ENCODE measurements around the gene GOLGA6A. TPM values are rescaled to one million over a fixed set of nuclear protein-coding genes. Genes with fewer than 3 reads are reported as not detected.

GOLGA6A gene
- total RNA-seq, 1 experiment from 2014 or later = not detected

- H3K36me3 Mint-ChIP-seq (ENCODE audit: insufficient read depth, unreplicated experiment) = peaks cover 42% of the 10 kb centered on the region
- no peak overlapping the region for H3K27ac Mint-ChIP-seq (ENCODE audit: unreplicated experiment)
- H3K9me3 Mint-ChIP-seq (ENCODE audit: low read depth, unreplicated experiment) = no peaks in the 10 kb centered on the region
- intact Hi-C loops (cut with micrococcal nuclease; ENCODE audit: unreplicated experiment) = no loop called here
- no peak for DNase-seq
- CTCF ChIA-PET = interaction anchor here (1.3 to 2.1 kb wide), 4 partner anchors 13 to 145 kb away, joined by 3 to 90 read pairs (median 12); no protein-coding TSS in a partner anchor
- no peaks in the 10 kb centered on the region for H3K4me1 Mint-ChIP-seq (ENCODE audit: low read depth, unreplicated experiment)
- no peak for TF ChIP-seq CTCF (IDR thresholded peaks at IDR 0.05; ENCODE audit: unreplicated experiment)
- no peaks in the 10 kb centered on the region for H3K27me3 Mint-ChIP-seq (ENCODE audit: unreplicated experiment)
- H3K4me3 Mint-ChIP-seq (ENCODE audit: low read depth, unreplicated experiment) = no peak overlapping the region
- BruUV-seq (replicated peaks) = no TSS peak
Measured at GRCh38 chr15:74035121-74036017, 47.0 kb downstream of the GOLGA6A start.

GRCh38 chr15:74034206-74034755, 48.1 kb downstream of the GOLGA6A start:
- BruUV-seq (replicated peaks) = no TSS peak
- no peak overlapping the region for H3K27ac Mint-ChIP-seq (ENCODE audit: unreplicated experiment)
- CTCF ChIA-PET = interaction anchor here (1.5 kb wide), 1 partner anchor 14 kb away, joined by 4 read pairs; no protein-coding TSS in a partner anchor
- H3K4me1 Mint-ChIP-seq (ENCODE audit: low read depth, unreplicated experiment) = no peaks in the 10 kb centered on the region
- peaks cover 42% of the 10 kb centered on the region for H3K36me3 Mint-ChIP-seq (ENCODE audit: insufficient read depth, unreplicated experiment)
- TF ChIP-seq CTCF (IDR thresholded peaks at IDR 0.05; ENCODE audit: unreplicated experiment) = no peak
- no peaks in the 10 kb centered on the region for H3K9me3 Mint-ChIP-seq (ENCODE audit: low read depth, unreplicated experiment)
- intact Hi-C loops (cut with micrococcal nuclease; ENCODE audit: unreplicated experiment) = no loop called here
- no peak for DNase-seq
- no peak overlapping the region for H3K4me3 Mint-ChIP-seq (ENCODE audit: low read depth, unreplicated experiment)
- no peaks in the 10 kb centered on the region for H3K27me3 Mint-ChIP-seq (ENCODE audit: unreplicated experiment)

- H3K27ac Mint-ChIP-seq (ENCODE audit: unreplicated experiment) = no peak overlapping the region
- H3K9me3 Mint-ChIP-seq (ENCODE audit: low read depth, unreplicated experiment) = no peaks in the 10 kb centered on the region
- no peaks in the 10 kb centered on the region for H3K4me1 Mint-ChIP-seq (ENCODE audit: low read depth, unreplicated experiment)
- TF ChIP-seq CTCF (IDR thresholded peaks at IDR 0.05; ENCODE audit: unreplicated experiment) = no peak
- CTCF ChIA-PET = interaction anchor here (1.5 to 1.6 kb wide), 2 partner anchors 16 to 60 kb away, joined by 4 read pairs; no protein-coding TSS in a partner anchor
- no peak overlapping the region for H3K4me3 Mint-ChIP-seq (ENCODE audit: low read depth, unreplicated experiment)
- no peak for DNase-seq
- no TSS peak for BruUV-seq (replicated peaks)
- no peaks in the 10 kb centered on the region for H3K27me3 Mint-ChIP-seq (ENCODE audit: unreplicated experiment)
- intact Hi-C loops (cut with micrococcal nuclease; ENCODE audit: unreplicated experiment) = no loop called here
- H3K36me3 Mint-ChIP-seq (ENCODE audit: insufficient read depth, unreplicated experiment) = peaks cover 36% of the 10 kb centered on the region
Measured at GRCh38 chr15:74032606-74033561, 49.5 kb downstream of the GOLGA6A start.

GRCh38 chr15:74032046-74032445, 50.3 kb downstream of the GOLGA6A start:
- CTCF ChIA-PET = interaction anchor here (1.6 kb wide), 1 partner anchor 59 kb away, joined by 4 read pairs; no protein-coding TSS in a partner anchor
- BruUV-seq (replicated peaks) = no TSS peak
- no peak overlapping the region for H3K4me3 Mint-ChIP-seq (ENCODE audit: low read depth, unreplicated experiment)
- no peaks in the 10 kb centered on the region for H3K27me3 Mint-ChIP-seq (ENCODE audit: unreplicated experiment)
- no peak for TF ChIP-seq CTCF (IDR thresholded peaks at IDR 0.05; ENCODE audit: unreplicated experiment)
- no peak overlapping the region for H3K27ac Mint-ChIP-seq (ENCODE audit: unreplicated experiment)
- intact Hi-C loops (cut with micrococcal nuclease; ENCODE audit: unreplicated experiment) = no loop called here
- peaks cover 30% of the 10 kb centered on the region for H3K36me3 Mint-ChIP-seq (ENCODE audit: insufficient read depth, unreplicated experiment)
- H3K9me3 Mint-ChIP-seq (ENCODE audit: low read depth, unreplicated experiment) = no peaks in the 10 kb centered on the region
- H3K4me1 Mint-ChIP-seq (ENCODE audit: low read depth, unreplicated experiment) = no peaks in the 10 kb centered on the region
- DNase-seq = no peak
